Body of pancreas (tissue), 4 donors: ENCODE measurements around the gene TTC7B.
"Not testable (repeated sequence)": the region's sequence is repeated elsewhere in the genome, so short reads cannot be mapped to it uniquely, and the experiment has no call there.

ENCODE experiments used
- POLR2A ChIP-seq, 3 donors: fragments of 450-650 bp; IDR thresholded peaks; one replicate each; pipeline ENCODE4 v1.6.1; 2016; ENCODE audit warnings: antibody characterized with exemption in 3 of 3, mild to moderate bottlenecking in 2 of 3
- TF ChIP-seq, protein P1 (sequence below), 7 experiments: fragments of 450-650 bp in 4 of 7; fragments of 200-600 bp in 3 of 7; sonication (generic) in 3 of 7; IDR thresholded peaks; one replicate each; pipeline ENCODE4 v1.5.1; 2016 to 2019; ENCODE audit warnings: antibody characterized with exemption in 7 of 7

- TF ChIP-seq, protein P1, sequence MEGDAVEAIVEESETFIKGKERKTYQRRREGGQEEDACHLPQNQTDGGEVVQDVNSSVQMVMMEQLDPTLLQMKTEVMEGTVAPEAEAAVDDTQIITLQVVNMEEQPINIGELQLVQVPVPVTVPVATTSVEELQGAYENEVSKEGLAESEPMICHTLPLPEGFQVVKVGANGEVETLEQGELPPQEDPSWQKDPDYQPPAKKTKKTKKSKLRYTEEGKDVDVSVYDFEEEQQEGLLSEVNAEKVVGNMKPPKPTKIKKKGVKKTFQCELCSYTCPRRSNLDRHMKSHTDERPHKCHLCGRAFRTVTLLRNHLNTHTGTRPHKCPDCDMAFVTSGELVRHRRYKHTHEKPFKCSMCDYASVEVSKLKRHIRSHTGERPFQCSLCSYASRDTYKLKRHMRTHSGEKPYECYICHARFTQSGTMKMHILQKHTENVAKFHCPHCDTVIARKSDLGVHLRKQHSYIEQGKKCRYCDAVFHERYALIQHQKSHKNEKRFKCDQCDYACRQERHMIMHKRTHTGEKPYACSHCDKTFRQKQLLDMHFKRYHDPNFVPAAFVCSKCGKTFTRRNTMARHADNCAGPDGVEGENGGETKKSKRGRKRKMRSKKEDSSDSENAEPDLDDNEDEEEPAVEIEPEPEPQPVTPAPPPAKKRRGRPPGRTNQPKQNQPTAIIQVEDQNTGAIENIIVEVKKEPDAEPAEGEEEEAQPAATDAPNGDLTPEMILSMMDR (IDR thresholded peaks at IDR 0.05) = not testable (repeated sequence)
- not testable (repeated sequence) for TF ChIP-seq POLR2A (IDR thresholded peaks at IDR 0.05)
Observed at GRCh38 chr14:90840667-90841066, 24.4 kb upstream of the TTC7B start.
